Inferior parietal cortex (tissue), 1 donor: ENCODE data around the gene MCHR1.
"Not testable (repeated sequence)": the region's sequence is repeated elsewhere in the genome, so short reads cannot be mapped to it uniquely, and the experiment has no call there.

Source experiments
- DNase-seq: peaks from one replicate; pipeline ENCODE4 v3.0.0-alpha.2; 2016; ENCODE audit errors: extremely low spot score

MCHR1 gene

DNA sequence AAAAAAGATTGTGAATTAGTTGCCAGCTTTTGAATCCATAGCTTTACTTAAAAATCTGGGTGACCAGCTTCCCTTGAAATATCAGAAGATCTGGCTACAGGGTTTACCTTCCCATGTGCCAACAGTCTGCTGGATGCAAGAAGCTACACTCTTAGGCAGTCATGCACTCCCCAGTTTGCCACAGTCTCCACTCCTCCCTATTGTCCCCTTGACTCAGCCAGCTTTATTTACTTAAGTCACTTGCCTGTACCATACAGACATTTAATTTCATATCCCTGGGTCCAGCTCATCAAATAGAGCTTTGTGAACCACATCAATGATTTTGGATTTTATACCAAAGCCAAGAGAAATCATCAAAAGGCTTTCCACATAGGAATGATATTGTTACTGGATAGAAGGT, 12.2 kb downstream of the MCHR1 start:
- no peak for DNase-seq

DNA sequence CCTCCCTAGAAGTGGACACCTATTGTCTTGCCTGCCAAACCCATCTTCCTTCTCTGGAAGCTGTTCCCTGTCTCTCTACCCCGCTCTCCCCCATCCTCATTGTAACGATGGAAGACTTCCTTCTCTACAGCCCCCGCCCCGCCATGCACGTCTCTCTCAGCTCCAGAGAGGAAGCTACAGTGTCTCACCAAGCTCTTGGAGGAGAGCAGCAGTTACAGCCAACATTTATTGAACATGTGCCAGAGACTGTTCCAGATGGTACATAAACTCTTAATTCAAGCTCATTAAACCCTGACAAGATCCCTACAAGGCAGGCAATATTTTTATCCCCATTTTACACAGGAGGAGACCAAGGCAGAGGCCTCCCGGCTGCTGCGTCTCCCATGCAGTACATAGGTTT, 15.1 kb downstream of the MCHR1 start:
- no peak for DNase-seq

DNA sequence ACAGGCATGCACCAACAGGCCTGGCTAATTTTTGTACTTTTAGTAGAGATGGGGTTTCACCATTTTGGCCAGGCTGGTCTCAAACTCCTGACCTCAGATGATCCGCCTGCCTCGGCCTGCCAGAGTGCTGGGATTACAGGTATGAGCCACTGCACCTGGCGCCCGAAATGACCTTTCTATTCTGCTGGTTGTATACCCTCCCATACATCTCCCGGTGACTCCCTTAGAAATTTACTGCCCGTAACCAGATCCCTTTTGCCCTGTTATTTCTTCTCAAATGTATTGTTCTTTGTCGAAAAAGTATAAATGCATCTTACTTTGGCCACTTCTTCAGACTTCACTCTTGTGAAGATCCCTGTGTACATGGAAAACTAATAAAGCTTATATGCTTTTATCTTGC, 22.0 kb downstream of the MCHR1 start:
- DNase-seq = no peak

DNA sequence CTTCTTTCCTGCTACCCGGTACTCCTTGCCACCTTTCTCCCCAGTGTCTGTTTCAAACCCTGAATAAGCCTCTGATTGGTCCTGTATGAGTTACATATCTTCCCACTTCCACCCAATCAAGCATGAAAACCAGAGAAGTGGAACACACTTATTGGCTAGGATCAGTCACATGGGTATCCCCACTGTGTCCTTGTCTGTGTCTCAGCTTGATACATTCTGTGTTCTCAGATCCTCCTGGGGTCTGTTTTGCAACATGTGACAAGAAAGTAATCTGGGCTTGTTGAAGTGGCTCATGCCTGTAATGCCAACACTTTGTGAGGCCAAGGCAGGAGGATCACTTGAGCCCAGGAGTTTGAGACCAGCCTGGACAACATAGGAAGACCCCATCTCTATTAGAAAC, 23.9 kb downstream of the MCHR1 start:
- no peak for DNase-seq

DNA sequence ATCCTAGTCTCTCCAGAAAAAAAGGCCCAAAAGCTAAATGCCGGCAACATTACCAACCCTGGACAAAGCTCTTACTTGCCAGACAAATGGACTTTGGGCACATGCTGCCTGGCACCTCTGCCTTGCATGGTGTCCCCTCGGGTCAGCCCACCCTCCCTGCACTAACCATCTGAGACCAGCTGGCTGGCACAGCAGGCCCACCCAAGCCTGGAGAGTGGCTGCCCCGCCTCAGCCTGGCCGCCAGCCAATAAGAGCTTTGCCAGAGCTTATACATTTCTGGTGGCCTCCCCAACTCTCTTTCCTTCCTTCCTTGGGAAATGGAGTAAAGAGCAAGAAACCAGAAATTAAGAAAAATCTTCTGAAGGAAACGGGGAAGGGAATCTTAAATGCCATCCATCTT, 24.5 kb downstream of the MCHR1 start:
- DNase-seq = no peak

DNA sequence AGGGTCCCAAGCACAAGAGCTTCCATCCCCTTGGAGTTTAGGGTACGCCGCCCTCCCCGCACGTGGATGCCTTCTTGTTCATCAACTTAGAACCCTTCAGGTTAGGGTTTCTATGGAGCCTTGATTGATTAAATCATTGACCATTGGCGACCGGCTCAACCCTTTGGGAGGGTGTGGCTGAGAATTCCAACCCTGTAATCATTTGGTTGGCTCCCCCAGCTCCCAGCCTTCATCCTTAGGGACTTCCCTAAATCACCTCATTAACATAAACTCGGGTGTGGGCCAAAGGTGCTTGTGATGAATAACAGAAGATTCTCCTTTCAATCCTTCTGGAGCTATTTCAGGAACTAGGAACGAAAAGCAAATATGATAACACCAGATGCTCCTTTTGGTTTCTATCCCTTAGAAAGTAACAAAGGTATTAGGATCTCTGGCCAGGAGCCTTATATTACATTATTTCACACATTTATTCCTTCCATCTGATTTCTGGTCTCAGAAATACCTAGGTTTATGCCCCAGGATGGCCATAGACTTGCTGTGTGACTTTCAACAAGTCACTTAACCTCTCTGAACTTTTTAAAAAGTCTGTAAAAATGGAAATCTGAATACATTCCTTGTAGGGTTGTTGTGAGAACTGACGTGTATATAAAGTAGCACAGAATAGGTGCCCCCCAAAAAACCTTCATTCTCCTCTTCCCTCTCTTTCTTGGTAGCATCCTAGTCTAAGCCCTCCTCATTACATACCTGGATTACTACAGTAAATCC, 26.8 kb downstream of the MCHR1 start:
- no peak for DNase-seq

DNA sequence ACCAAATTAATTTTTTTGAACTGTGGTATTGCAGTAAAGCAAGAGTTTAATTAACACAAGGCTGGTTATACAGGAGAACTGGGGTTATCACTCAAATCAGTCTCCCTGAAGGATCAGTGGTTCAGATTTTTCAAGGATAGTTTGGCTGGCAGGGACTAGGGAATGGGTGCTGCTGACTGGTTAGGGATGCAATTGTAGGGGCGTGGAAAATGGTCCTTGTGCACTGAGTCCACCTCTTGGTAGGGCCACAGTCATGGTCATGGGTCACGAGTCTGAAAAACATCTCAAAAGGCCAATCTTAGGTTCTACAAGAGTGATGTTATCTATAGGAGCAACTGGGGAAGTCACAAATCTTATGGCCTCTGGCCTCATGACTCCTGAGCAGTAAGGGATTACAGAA, 27.9 kb downstream of the MCHR1 start:
- DNase-seq = no peak

DNA sequence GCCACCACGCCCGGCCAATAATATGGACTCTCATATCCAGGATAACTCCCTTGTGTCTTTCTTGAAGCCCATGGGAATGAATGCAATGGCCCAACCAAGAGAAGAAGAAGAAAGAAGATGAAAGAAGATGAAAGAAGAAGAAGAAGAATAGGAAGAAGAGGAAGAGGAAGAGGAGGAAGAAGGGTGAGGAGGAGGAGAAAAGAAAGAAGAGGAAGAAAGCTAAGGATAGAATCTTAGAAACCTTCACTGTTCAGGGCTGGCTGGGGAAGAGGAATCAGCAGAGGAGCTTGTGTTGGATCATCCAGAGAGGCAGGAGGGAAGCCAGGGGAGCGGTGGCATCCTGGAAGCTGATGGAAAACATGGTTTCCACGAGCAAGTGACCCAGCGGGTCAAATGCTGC, 28.9 kb downstream of the MCHR1 start:
- no peak for DNase-seq

DNA sequence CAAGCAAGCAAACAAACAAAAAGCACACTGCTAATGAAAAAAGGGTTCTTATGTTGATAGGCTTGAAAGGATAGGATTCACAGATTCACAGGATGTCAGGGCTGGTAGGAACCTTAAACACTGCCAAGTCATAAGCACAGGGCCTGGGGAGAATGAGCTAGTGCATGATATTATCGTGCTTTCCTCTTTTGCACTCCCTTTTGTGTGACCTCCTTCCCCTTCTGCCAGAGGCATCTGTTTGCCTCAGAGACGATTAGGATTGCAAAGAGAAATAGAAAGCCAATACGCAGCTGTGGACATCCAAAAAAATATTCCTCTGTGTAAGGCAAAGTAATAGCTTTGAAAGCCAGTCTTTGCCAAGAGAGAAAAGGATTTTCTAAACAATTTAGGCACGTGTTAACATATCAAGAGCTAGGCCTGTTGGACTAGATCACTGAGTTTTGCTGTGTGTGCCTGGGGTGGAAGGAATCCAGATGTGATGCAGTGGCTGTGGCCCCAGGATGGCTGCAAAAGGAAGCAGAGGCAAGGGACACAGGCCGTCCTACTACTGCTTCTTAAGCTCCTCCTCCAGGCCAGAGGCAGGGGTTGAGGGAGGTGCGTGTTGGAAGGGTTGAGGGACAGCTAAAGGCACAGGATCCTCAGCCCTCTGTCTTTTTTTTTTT, 30.6 kb downstream of the MCHR1 start:
- DNase-seq = peak; percentile 24

DNA sequence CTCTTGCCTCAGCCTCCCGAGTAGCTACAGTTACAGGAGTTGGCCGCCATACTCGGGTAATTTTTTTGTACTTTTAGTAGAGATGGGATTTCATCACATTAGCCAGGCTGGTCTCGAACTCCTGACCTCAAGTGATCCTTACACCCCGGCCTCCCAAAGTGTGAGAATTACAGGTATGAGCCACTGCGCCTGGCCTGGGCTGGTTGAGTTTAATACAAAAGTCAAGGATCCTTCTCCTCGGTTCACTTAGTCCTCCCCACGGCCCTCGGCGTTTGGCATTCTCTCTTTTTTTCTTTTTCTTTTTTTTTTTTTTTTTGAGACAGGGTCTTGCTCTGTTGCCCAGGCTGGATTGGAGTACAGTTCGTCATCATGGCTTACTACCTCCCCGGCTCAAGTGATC, 33.0 kb downstream of the MCHR1 start:
- DNase-seq = no peak

DNA sequence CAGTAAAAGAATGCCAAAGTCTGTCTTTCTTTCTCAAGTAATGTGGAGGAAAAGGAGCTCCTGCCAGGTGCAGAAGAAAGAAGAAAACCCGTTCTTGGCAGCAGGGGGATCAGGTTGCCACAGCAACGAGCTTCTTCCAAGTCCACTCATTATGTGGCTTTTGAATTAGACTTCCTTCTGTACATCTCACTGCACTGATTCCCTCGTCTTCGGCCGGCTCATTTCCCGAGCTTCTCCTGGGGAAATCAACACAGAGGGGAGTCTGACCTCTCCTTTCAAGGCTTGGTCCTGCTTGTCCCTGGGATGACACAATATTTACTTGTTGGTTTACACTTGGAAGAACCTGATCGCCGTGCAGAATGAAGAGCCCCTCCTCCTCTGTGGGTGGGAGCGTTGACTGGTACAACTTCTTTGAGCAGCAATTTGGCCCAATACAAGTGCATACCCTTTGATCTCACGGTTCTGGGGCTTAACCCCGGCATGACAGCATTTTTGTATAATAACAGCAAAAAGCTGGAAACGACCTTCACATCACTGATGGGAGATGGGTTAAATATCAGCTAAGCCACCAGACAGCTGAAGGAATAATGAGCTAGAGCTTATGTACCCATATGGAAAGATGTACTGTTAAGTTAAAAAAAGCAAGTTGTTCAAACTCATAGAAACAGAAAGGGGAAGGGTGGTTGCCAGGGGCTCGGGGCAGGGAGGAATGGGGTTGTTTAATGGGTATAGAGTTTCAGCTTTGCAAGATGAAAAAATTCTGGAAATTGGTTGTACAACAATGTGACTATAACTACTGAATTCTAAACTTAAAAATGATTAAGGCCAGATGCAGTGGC, 35.4 kb downstream of the MCHR1 start:
- peak; percentile 50 for DNase-seq

DNA sequence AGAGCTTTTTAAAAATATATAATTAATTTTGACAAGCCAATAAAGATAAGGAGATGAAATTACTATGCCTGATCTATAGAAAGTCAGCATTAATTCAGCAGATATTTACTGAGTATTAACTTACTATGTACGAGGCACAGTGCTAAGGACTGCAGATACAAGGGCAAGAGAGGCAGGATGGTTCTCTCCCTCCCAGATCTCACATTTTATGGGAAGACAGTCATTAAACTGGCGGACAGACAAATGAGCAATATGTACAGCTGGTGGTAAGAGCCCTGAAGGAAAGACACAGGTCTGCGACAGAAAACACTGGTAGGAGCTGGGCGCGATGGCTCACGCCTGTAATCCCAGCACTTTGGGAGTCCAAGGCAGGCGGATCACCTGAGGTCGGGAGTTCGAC, 36.8 kb downstream of the MCHR1 start:
- no peak for DNase-seq

DNA sequence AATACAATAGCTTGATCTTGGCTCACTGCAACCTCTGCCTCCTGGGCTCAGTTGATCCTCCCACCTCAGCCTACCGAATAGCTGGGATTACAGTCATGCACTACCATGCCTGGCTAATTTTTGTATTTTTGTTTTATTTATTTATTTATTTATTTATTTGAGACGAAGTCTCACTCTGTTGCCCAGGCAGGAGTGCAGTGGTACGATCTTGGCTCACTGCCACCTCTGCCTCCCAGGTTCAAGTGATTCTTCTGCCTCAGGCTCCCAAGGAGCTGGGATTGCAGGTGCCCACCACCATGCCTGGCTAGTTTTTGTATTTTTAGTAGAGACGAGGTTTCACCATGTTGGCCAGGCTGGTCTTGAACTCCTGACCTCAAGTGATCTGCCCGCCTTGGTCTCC, 38.4 kb downstream of the MCHR1 start:
- DNase-seq = not testable (repeated sequence)

DNA sequence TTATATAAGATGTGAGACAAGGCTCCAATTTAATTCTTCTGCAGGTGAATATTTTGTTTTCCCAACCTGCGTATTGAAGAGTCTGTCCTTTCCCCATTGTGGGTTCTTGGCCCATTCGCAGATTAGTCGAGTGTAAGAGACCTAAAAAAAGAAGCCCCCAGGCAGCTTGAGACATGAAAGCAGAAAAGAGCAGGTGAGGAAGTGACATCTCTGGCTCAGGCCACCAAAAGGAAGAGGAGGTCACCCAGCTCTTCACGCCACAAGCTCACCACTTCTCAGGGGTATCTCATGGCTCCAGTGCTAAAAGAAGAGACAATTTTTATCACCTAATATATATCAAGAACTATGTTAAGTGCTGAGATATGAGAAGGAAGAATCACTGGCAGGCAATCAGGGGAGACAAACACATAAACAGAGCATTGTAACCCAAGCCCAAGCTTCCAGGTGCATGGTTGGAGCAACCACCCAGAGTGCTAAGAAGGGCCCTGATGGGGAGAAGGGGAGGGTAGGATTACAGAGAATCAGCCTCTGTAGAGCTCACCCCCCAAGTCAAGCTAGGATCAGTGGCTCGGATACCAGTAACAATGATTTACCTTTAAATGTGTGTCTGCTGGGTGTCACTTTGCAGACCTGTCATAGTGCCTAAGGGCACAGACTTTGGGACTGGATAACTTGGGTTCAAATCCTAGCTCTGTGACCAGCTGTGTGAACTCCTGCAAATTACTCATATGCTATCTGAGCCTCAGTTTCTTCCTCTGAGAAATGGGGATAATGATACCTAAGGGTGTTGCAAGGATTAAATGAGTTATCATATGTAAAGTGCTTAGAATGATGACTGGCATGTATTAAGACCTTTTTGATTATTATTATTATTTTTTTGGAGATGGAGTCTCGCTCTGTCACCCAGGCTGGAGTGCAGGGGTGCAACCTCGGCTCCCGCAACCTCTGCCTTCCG, 39.2 kb downstream of the MCHR1 start:
- no peak for DNase-seq

DNA sequence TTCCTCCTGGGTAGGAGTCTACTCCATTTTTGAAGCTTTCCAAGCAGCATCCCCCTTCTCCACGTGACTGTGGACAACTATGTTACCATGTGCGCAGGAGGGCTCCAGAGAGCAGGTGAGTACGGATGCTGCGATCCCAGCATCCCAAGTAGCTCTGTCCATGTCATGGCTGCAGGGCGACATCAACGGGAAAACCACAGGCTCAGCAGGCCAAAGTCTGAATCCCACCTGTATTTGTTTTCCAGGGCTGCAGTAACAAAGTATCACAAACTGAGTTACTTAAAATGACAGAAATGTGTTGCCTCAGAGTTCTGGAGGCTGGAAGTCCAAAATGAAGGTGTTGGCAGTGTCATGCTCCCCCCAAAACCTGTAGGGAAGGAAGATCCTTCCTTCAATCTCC, 40.3 kb downstream of the MCHR1 start:
- no peak for DNase-seq

DNA sequence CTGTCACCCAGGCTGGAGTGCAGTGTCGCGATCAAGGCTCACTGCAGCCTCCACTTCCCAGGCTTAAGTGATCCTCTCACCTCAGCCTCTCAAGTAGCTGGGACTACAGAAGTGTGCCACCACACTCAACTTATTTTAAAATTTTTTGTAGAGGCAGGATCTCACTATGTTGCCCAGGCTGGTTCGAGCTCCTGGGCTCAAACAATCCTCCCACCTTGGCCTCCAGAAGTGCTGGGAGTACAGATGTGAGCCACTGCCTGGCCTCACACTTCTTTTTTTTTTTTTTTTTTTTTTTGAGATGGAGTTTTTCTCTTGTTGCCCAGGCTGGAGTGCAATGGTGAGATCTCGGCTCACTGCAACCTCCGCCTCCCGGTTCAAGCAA, 40.9 kb downstream of the MCHR1 start:
- not testable (repeated sequence) for DNase-seq

DNA sequence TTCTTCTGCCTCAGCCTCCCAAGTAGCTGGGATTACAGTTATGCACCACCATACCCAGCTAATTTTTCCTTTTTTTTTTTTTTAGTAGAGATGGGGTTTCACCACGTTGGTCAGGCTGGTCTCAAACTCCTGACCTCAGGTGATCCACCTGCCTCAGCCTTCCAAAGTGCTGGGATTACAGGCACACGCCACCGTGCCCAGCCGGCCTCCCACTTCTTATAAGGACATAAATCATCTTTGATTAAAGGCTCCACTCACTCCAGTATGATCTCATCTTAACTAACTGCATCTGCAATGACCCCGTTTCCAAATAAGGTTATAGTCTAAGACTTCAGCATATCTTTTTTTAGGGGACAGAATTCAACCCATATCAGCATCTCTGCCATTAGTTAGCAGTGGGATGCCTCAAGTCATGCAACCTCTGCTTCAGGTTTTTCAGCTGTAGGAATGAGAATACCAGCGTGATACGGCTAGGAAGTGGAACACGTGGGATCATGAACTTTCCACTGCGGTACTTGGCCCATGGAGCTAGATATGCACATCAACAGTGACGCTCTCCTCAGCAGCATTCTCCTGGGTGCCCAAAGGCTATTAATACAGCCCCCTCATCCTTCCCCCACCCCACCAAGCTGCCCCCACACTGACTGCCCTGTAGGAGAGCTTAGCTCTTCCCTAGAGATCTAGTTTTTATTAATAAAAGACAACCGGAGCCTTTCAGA, 41.4 kb downstream of the MCHR1 start:
- no peak for DNase-seq

DNA sequence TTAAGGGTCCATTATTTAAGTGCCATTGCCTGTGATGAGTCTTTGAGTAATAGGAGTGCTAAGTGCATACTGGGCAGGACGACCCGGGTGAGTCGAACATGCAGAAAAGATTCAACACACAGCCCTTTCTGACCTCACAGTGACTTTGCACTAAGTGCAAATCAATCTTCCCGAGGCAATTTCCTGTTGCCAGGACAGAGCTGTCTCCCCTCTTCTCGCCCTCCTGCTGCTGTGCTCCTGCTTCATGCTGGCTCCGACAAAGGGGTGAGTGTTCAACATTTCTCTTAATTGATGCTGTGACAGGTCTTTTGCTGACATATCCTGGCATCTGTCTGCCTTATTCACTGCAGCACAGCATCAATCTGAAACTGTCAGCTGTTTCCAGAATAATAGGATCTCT, 42.0 kb downstream of the MCHR1 start:
- DNase-seq = no peak

DNA sequence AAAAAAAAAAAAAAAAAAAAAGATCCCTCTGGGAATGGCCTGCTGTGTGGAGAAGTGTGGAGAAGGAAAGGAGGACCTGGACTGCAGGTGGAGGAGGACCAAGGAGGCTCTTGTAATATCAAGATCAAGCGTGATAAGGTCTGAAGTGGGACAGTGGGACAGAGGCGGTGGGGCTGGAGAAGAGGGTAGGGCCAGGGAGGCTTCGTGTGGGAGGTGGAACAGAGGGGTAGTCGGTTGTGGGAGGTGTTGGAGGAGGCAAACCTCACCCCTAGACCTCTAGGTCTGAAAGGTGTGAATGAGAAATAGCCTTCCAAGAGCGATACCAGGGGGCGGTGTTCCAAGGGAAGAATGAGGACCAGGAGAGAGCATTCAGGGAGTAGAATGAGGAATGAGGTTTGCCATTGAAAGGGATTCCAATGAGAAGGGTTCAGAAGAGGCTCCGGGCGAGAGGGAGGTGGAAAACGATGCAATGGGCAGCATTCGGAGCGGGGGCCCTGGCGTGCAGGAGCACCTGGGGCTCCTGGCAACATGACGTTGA, 44.2 kb downstream of the MCHR1 start:
- DNase-seq = no peak

DNA sequence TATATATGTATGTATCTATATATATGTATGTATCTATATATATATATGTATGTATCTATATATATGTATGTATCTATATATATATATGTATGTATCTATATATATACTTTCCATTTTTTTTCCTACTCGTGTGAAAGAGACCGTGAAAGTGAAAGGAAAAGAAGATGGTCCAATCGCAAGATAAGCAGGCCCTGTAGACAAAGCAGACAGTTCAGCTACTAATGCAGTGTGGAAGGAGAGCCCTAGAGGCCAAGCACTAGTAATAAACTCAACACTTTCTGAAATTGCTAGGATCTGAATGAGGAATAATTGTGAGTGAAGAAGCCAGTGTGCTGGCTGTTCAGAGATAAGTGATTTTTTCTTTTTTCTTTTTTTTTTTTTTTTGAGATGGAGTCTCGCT, 47.2 kb downstream of the MCHR1 start:
- DNase-seq = no peak
